Hair follicle dermal papilla cell (primary cell): ENCODE data around the gene USP50. TPM values are rescaled to one million over a fixed set of nuclear protein-coding genes. Genes with fewer than 3 reads are reported as not detected.

ENCODE experiments used
- small RNA-seq: library from RNA; depleted of rRNA; stranded (forward); fragments of <200 nt; gene quantifications from one replicate; pipeline ENCODE3, GENCODE V24; 2012
- total RNA-seq: library from RNA; depleted of rRNA; stranded (reverse); fragments of >200 nt; gene quantifications from 2 replicates; pipeline ENCODE4 v1.2.3, GENCODE V29; 2012

Gene USP50
- 0.65 and 1.5 TPM in 2 replicates for total RNA-seq

GRCh38 chr15:50546566-50546965 lies at the start of gene USP50:
Gene USP50, minus strand, starts transcription at chr15:50546666. Its CDS starts 141 bp downstream, at chr15:50546525.

Small RNA genes lying within 50 kb of the gene (small RNA-seq; reads per million reads assigned to genes)
- not detected for gene RNA5SP395

Other genes with a start within 250 kb of the USP50 start
- 35.9 and 46.4 TPM in 2 replicates for gene GABPB1, start 191.5 kb downstream of the USP50 start, total RNA-seq
- gene USP8, start 122.3 kb downstream of the USP50 start, total RNA-seq, result 64.3 and 74.9 TPM in 2 replicates
- gene TRPM7, start 140.1 kb upstream of the USP50 start, total RNA-seq, result 74.9 and 90.7 TPM in 2 replicates
- 130 and 162 TPM in 2 replicates for gene SPPL2A, start 219.0 kb upstream of the USP50 start, total RNA-seq